HCT116 (cell line): Measurements from ENCODE around the gene OPTN. TPM values are rescaled to one million over a fixed set of nuclear protein-coding genes. Genes with fewer than 3 reads are reported as not detected.

ENCODE experiments used
- ATAC-seq: fragments of 200-7000 bp; cut with Tn5 transposase; 2 replicates; pipeline ENCODE4 v1.9.1; 2020; ENCODE audit warnings: mild to moderate bottlenecking, moderate library complexity
- BruUV-seq: library from RNA; stranded (reverse); fragments of 400-500 nt; replicated peaks from 2 replicates; lab custom pipeline; 2021; lab: Mats Ljungman, UMichigan
- CTCF ChIA-PET: fragments of 300-600 bp; sonication (Branson Sonifier 250); formaldehyde crosslinking; loops from one replicate; lab custom pipeline; 2021; ENCODE audit warnings: antibody characterized with exemption; lab: Charles Lee
- POLR2A ChIA-PET: fragments of 300-600, 350-600 bp; sonication (Branson Sonifier 250); formaldehyde crosslinking; loops from one replicate; lab custom pipeline; 2021; ENCODE audit warnings: antibody characterized with exemption; lab: Charles Lee
- RAD21 ChIA-PET, 2 experiments: fragments of 300-600 bp; sonication (Branson Sonifier 250); formaldehyde crosslinking; loops; one replicate each; lab custom pipeline; 2023; ENCODE audit warnings: low total read pairs in 2 of 2; ENCODE audit not compliant: uncharacterized antibody in 2 of 2, unreplicated experiment in 2 of 2, low non-redundant PET in 1 of 2; lab: Charles Lee
- DNase-seq: peaks from one replicate; pipeline ENCODE4 v3.0.0-alpha.2; 2010; ENCODE audit warnings: low read depth, low spot score
- H2AFZ ChIP-seq: fragments of 200-600 bp; shearing (Covaris generic), sonication (generic); 2 replicates; pipeline ENCODE4 v1.6.1; 2017; ENCODE audit warnings: low read depth, mixed run types, mixed read lengths, antibody characterized with exemption, low read length; ENCODE audit not compliant: poor library complexity, severe bottlenecking
- H3K27ac ChIP-seq: 2 replicates; pipeline ENCODE4 v1.5.1; 2012; ENCODE audit warnings: low read depth, low read length
- H3K27me3 ChIP-seq: fragments of 200-600 bp; sonication (generic); 2 replicates; pipeline ENCODE4 v1.6.1; 2016; ENCODE audit warnings: mixed run types, low read length, mixed read lengths; ENCODE audit not compliant: insufficient read depth
- H3K36me3 ChIP-seq, 2 experiments: fragments of 200-500 bp in 1 of 2; fragments of 200-600 bp in 1 of 2; sonication (Bioruptor generic) in 1 of 2; sonication (generic) in 1 of 2; 2 replicates each; pipeline versions ENCODE4 v1.5.1 to v1.6.1; 2014 to 2016; ENCODE audit warnings: low read length in 2 of 2, inconsistent platforms in 1 of 2, mixed read lengths in 1 of 2, mixed run types in 1 of 2; ENCODE audit not compliant: insufficient read depth in 2 of 2, control insufficient read depth in 1 of 2
- H3K4me1 ChIP-seq, 2 experiments: fragments of 200-600 bp in 1 of 2; sonication (generic) in 1 of 2; 2 replicates each; pipeline versions ENCODE4 v1.5.1 to v1.6.1; 2012 to 2017; ENCODE audit warnings: low read length in 2 of 2, inconsistent platforms in 1 of 2, mild to moderate bottlenecking in 1 of 2, mixed read lengths in 1 of 2, mixed run types in 1 of 2, moderate library complexity in 1 of 2; ENCODE audit not compliant: insufficient read depth in 2 of 2, control insufficient read depth in 1 of 2
- H3K4me2 ChIP-seq: fragments of 200-600 bp; sonication (generic); 2 replicates; pipeline ENCODE4 v1.6.1; 2017; ENCODE audit warnings: mixed run types, low read length, mixed read lengths
- H3K4me3 ChIP-seq, 2 experiments: fragments of 200-600 bp in 1 of 2; sonication (generic) in 1 of 2; replicated peaks in 1 of 2; 2 replicates each; pipeline ENCODE4 v1.5.1; 2011 to 2016; ENCODE audit warnings: low read length in 2 of 2, control low read depth in 1 of 2, low read depth in 1 of 2, mild to moderate bottlenecking in 1 of 2, mixed read lengths in 1 of 2, mixed run types in 1 of 2
- H3K79me2 ChIP-seq: fragments of 200-600 bp; sonication (generic); 2 replicates; pipeline ENCODE4 v1.6.1; 2017; ENCODE audit warnings: mild to moderate bottlenecking, mixed run types, low read length, moderate library complexity, mixed read lengths; ENCODE audit not compliant: insufficient read depth
- H3K9ac ChIP-seq: fragments of 200-600 bp; sonication (generic); 2 replicates; pipeline ENCODE4 v1.6.1; 2016; ENCODE audit warnings: low read length, mixed read lengths
- H3K9me2 ChIP-seq: fragments of 200-600 bp; sonication (generic), shearing (Covaris generic); 2 replicates; pipeline ENCODE4 v1.6.1; 2017; ENCODE audit warnings: mixed run types, mild to moderate bottlenecking, moderate library complexity; ENCODE audit not compliant: insufficient read depth
- H3K9me3 ChIP-seq, 2 experiments: fragments of 200-500 bp in 1 of 2; fragments of 200-600 bp in 1 of 2; sonication (Bioruptor generic) in 1 of 2; sonication (generic) in 1 of 2; 2 replicates each; pipeline ENCODE4 v1.6.1; 2014 to 2017; ENCODE audit warnings: low read length in 2 of 2, mixed read lengths in 2 of 2, inconsistent platforms in 1 of 2, low read depth in 1 of 2, mild to moderate bottlenecking in 1 of 2, mixed run types in 1 of 2, moderate library complexity in 1 of 2; ENCODE audit not compliant: control insufficient read depth in 1 of 2, insufficient read depth in 1 of 2
- H4K20me1 ChIP-seq: fragments of 200-600 bp; sonication (generic), shearing (Covaris generic); 2 replicates; pipeline ENCODE4 v1.6.1; 2017; ENCODE audit warnings: mixed run types, mild to moderate bottlenecking, moderate library complexity; ENCODE audit not compliant: insufficient read depth
- CBX3 ChIP-seq: IDR thresholded peaks from 2 replicates; pipeline ENCODE4 v1.6.1; 2012; ENCODE audit warnings: low read depth
- CEBPB ChIP-seq: IDR thresholded peaks from 2 replicates; pipeline ENCODE4 v1.6.1; 2012; ENCODE audit warnings: low read depth
- EGR1 ChIP-seq: IDR thresholded peaks from 2 replicates; pipeline ENCODE4 v1.6.1; 2012; ENCODE audit warnings: low read depth
- ELF1 ChIP-seq: IDR thresholded peaks from 2 replicates; pipeline ENCODE4 v1.6.1; 2012; ENCODE audit warnings: low read depth, borderline replicate concordance
- EZH2 ChIP-seq: fragments of 200-600 bp; sonication (generic); IDR thresholded peaks from 2 replicates; pipeline ENCODE4 v1.6.1; 2017; ENCODE audit warnings: antibody characterized with exemption, mixed run types
- EZH2phosphoT487 ChIP-seq: fragments of 200-600 bp; IDR thresholded peaks from 2 replicates; pipeline ENCODE4 v1.6.1; 2018; ENCODE audit warnings: antibody characterized with exemption, borderline replicate concordance
- JUND ChIP-seq: IDR thresholded peaks from 2 replicates; pipeline ENCODE4 v1.6.1; 2012
- POLR2A ChIP-seq: IDR thresholded peaks from 2 replicates; pipeline ENCODE4 v1.7.0; 2011; ENCODE audit warnings: borderline replicate concordance; ENCODE audit not compliant: insufficient read depth, insufficient read length; ENCODE audit errors: extremely low read depth
- SIN3A ChIP-seq: IDR thresholded peaks from 2 replicates; pipeline ENCODE4 v1.6.1; 2012; ENCODE audit warnings: low read depth
- SP1 ChIP-seq: IDR thresholded peaks from 2 replicates; pipeline ENCODE4 v1.6.1; 2012; ENCODE audit warnings: low read depth
- TCF7L2 ChIP-seq: IDR thresholded peaks from 2 replicates; pipeline ENCODE4 v1.7.0; 2011; ENCODE audit warnings: borderline replicate concordance, inconsistent platforms; ENCODE audit not compliant: insufficient read depth, insufficient read length; ENCODE audit errors: extremely low read depth
- YY1 ChIP-seq: IDR thresholded peaks from 2 replicates; pipeline ENCODE4 v1.6.1; 2011; ENCODE audit warnings: low read length, low read depth, moderate library complexity, mild to moderate bottlenecking; ENCODE audit not compliant: insufficient replicate concordance; ENCODE audit errors: extremely low read depth
- ZNF274 ChIP-seq: fragments of 200-500 bp; sonication (Bioruptor generic); IDR thresholded peaks from 2 replicates; pipeline ENCODE4 v1.6.1; 2014; ENCODE audit warnings: mild to moderate bottlenecking, low read depth, low read length, inconsistent platforms
- intact Hi-C: fragments of 100-400 bp; cut with micrococcal nuclease; formaldehyde crosslinking; loops from 2 replicates; pipeline ENCODE4 v1.10.0; 2022
- total RNA-seq: library from RNA; stranded (reverse); gene quantifications from one replicate; pipeline ENCODE4 v1.2.1, GENCODE V29; 2021; ENCODE audit not compliant: unreplicated experiment
- TF ChIP-seq, protein P1 (sequence below): IDR thresholded peaks from 2 replicates; pipeline ENCODE4 v1.6.1; 2012
- TF ChIP-seq, protein P2 (sequence below): IDR thresholded peaks from 2 replicates; pipeline ENCODE4 v1.6.1; 2012
- TF ChIP-seq, protein P3 (sequence below), 3 experiments: fragments of 200-600 bp in 1 of 3; sonication (generic) in 1 of 3; IDR thresholded peaks in 2 of 3; conservative IDR thresholded peaks in 1 of 3; 2 replicates each; pipeline ENCODE4 v1.5.1; 2012 to 2017; ENCODE audit warnings: low read depth in 2 of 3, low read length in 2 of 3, antibody characterized with exemption in 1 of 3, borderline replicate concordance in 1 of 3, control low read depth in 1 of 3, mild to moderate bottlenecking in 1 of 3, mixed read lengths in 1 of 3, mixed run types in 1 of 3, moderate library complexity in 1 of 3; ENCODE audit not compliant: insufficient read depth in 1 of 3
- TF ChIP-seq, protein P4 (sequence below): IDR thresholded peaks from 2 replicates; pipeline ENCODE4 v1.6.1; 2011; ENCODE audit warnings: mild to moderate bottlenecking, low read length, moderate library complexity; ENCODE audit not compliant: insufficient replicate concordance; ENCODE audit errors: extremely low read depth

The OPTN gene
- total RNA-seq, 1 experiment from 2014 or later: 17.0 TPM

DNA sequence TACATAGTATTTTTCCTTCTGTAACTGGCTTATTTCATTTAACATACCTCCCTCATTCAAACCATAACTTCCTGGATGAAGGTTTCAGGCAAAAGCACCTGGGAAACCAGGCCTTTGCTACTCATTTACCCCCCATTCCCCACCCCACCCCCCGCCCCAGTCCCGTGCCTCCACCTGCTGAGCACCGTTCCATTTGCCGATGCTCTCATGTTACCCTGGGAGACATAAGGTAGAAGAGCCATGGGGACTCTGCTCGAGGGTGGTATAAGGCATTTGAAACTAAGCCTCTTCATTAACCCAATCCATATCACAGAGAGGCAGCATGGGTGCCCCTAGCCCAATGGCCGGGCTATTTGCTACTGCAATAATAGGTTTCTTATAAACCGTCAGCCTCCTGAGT is 39.2 kb downstream of the OPTN start:
- no peaks in the 10 kb centered on the region for H3K79me2 ChIP-seq
- H3K27me3 ChIP-seq: no peaks in the 10 kb centered on the region
- BruUV-seq: no TSS peak
- intact Hi-C loops: no loop called here
- no peaks in the 10 kb centered on the region for H3K4me1 ChIP-seq
- TF ChIP-seq ELF1: no peak
- no peak for TF ChIP-seq TCF7L2
- TF ChIP-seq, protein P1, sequence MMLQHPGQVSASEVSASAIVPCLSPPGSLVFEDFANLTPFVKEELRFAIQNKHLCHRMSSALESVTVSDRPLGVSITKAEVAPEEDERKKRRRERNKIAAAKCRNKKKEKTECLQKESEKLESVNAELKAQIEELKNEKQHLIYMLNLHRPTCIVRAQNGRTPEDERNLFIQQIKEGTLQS: no peak
- TF ChIP-seq SIN3A: no peak
- TF ChIP-seq, protein P2, sequence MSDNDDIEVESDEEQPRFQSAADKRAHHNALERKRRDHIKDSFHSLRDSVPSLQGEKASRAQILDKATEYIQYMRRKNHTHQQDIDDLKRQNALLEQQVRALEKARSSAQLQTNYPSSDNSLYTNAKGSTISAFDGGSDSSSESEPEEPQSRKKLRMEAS: no peak
- ATAC-seq (no peak), DNase-seq (no peak)
- no peak overlapping the region for H3K4me3 ChIP-seq
- no peak overlapping the region for H2AFZ ChIP-seq
- H3K36me3 ChIP-seq: 0 out of 4 replicates have a peak, but pooled peaks cover 0 to 4% of the 10 kb centered on the region in 2 experiments
- no peaks in the 10 kb centered on the region for H4K20me1 ChIP-seq
- ChIA-PET RAD21 (no interaction called here), CTCF (no interaction called here), POLR2A (no interaction called here)
- no peaks in the 10 kb centered on the region for H3K9me3 ChIP-seq
- no peaks in the 10 kb centered on the region for H3K9me2 ChIP-seq
- no peak overlapping the region for H3K9ac ChIP-seq
- H3K27ac ChIP-seq: no peak overlapping the region
- H3K4me2 ChIP-seq: no peak overlapping the region

DNA sequence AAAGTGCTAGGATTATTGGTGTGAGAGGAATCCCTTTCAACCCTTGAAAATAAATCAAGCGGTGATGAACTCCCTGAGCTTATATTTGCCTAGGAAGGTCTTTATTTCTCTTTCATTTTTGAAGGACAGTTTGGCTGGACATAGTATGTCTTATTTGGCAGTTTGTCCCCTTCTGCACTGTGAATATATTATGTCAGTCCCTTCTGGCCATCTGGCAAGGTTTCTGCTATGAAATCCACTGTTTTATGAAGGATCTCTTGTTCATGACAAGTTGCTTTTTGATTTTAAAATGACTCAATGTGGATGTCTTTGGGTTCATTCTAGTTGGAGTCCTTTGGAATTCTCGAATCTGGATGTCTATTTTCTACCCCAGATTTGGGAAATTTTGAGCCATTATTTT is 39.7 kb downstream of the OPTN start:
- ChIA-PET POLR2A (no interaction called here), RAD21 (no interaction called here), CTCF (no interaction called here)
- no peak overlapping the region for H3K4me2 ChIP-seq
- H2AFZ ChIP-seq: no peak overlapping the region
- H3K4me1 ChIP-seq: no peaks in the 10 kb centered on the region
- H3K27me3 ChIP-seq: no peaks in the 10 kb centered on the region
- H3K36me3 ChIP-seq: 0 out of 4 replicates have a peak, but pooled peaks cover 0 to 2% of the 10 kb centered on the region in 2 experiments
- H3K9me3 ChIP-seq: no peaks in the 10 kb centered on the region
- no peak overlapping the region for H3K9ac ChIP-seq
- H3K27ac ChIP-seq: no peak overlapping the region
- no TSS peak for BruUV-seq
- H3K79me2 ChIP-seq: no peaks in the 10 kb centered on the region
- intact Hi-C loops: no loop called here
- DNase-seq (no peak), ATAC-seq (no peak)
- H4K20me1 ChIP-seq: no peaks in the 10 kb centered on the region
- H3K4me3 ChIP-seq: no peak overlapping the region
- no peaks in the 10 kb centered on the region for H3K9me2 ChIP-seq
- TF ChIP-seq JUND: no peak
- no peak for TF ChIP-seq SP1
- no peak for TF ChIP-seq YY1
- TF ChIP-seq CEBPB: no peak
- no peak for TF ChIP-seq EGR1
- no peak for TF ChIP-seq EZH2
- no peak for TF ChIP-seq POLR2A
- TF ChIP-seq, protein P3, sequence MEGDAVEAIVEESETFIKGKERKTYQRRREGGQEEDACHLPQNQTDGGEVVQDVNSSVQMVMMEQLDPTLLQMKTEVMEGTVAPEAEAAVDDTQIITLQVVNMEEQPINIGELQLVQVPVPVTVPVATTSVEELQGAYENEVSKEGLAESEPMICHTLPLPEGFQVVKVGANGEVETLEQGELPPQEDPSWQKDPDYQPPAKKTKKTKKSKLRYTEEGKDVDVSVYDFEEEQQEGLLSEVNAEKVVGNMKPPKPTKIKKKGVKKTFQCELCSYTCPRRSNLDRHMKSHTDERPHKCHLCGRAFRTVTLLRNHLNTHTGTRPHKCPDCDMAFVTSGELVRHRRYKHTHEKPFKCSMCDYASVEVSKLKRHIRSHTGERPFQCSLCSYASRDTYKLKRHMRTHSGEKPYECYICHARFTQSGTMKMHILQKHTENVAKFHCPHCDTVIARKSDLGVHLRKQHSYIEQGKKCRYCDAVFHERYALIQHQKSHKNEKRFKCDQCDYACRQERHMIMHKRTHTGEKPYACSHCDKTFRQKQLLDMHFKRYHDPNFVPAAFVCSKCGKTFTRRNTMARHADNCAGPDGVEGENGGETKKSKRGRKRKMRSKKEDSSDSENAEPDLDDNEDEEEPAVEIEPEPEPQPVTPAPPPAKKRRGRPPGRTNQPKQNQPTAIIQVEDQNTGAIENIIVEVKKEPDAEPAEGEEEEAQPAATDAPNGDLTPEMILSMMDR (IDR thresholded peaks at IDR 0.05 in 2 of 3, conservative IDR thresholded peaks at IDR 0.05 in 1 of 3; ENCODE audit: borderline replicate concordance in 1 of 3, insufficient read depth in 1 of 3, low read depth in 2 of 3, low read length in 2 of 3): no peak
- no peak for TF ChIP-seq EZH2phosphoT487
- TF ChIP-seq CBX3: no peak
- TF ChIP-seq TCF7L2: no peak
- TF ChIP-seq, protein P4, sequence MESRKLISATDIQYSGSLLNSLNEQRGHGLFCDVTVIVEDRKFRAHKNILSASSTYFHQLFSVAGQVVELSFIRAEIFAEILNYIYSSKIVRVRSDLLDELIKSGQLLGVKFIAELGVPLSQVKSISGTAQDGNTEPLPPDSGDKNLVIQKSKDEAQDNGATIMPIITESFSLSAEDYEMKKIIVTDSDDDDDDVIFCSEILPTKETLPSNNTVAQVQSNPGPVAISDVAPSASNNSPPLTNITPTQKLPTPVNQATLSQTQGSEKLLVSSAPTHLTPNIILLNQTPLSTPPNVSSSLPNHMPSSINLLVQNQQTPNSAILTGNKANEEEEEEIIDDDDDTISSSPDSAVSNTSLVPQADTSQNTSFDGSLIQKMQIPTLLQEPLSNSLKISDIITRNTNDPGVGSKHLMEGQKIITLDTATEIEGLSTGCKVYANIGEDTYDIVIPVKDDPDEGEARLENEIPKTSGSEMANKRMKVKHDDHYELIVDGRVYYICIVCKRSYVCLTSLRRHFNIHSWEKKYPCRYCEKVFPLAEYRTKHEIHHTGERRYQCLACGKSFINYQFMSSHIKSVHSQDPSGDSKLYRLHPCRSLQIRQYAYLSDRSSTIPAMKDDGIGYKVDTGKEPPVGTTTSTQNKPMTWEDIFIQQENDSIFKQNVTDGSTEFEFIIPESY: no peak
- TF ChIP-seq ZNF274: no peak
- TF ChIP-seq, protein P2: no peak
- no peak for TF ChIP-seq ELF1
